Renal cortex interstitium (tissue), 11 donors: ENCODE data around the gene NFATC4. TPM values are rescaled to one million over a fixed set of nuclear protein-coding genes. Genes with fewer than 3 reads are reported as not detected.
"Not testable (repeated sequence)": the region's sequence is repeated elsewhere in the genome, so short reads cannot be mapped to it uniquely, and the experiment has no call there.

Experiments used
- DNase-seq, 11 donors: peaks; one replicate each; pipeline ENCODE4 v3.0.0-alpha.2; 2013; ENCODE audit warnings: low read depth in 9 of 11, low spot score in 4 of 11; ENCODE audit errors: extremely low read depth in 1 of 11
- polyA plus RNA-seq, 3 donors: library from polyadenylated mRNA; unstranded; fragments of 120-200 nt; gene quantifications; one replicate each; pipeline ENCODE4 v1.2.1, GENCODE V29; 2013; ENCODE audit not compliant: insufficient read length in 3 of 3

NFATC4 gene
- polyA plus RNA-seq, 3 donors = 58.4 to 95.5 (median 74.1) TPM

- no peak for DNase-seq
Observed at GRCh38 chr14:24360281-24360680, 7.7 kb upstream of the NFATC4 start.

DNA sequence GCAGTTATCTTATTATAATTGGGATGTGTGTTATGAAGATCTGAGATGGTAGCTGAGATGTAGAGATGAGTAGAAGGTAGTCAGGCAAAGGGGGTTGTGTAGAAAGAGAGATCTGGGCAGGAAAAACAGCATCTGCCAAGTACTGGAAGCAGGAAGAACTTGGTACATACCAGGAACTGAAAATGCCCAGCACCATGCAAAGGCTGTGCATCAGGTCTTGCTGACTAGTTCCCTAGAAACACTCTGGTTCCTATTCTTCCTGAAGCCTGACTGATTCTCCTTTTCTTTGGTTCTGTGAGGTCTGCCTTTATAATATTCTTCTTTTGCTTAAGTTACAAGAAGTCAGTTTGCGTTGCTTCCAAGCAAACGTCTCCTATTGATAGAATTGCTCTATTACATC lies 6.7 kb upstream of the NFATC4 start:
- DNase-seq = no peak

DNA sequence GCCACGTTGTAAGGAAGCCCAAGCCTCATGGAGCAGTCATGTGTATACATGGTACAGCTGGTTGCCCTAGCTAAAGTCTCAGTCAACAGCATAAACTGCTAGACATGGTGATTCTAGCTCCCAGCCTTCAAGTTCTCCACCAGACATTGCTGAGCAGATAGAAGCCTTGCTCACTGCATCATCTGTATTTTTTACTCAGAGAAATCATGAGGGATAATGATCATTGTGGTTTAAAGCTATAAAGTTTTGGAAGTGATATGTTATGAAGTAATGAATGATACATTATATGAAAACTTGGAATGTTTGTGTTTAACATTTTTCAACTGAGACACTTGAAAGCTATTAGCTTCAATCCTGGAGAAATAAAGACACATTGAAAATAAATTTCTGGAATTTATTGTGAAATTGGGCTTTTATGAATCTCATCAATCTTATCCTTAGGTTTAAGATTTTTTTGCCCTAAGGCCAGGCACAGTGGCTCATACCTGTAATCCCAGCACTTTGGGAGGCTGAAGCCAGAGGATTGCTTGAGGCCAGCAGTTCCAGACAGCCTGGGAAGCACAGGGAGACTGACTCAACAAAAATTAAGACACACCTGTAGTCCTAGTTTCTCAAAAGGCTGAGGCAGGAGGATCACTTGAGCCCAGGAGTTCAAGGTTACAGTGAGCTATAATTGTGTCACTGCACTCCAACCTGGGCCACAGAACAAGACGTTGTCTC lies 5.6 kb upstream of the NFATC4 start:
- DNase-seq = no peak

DNA sequence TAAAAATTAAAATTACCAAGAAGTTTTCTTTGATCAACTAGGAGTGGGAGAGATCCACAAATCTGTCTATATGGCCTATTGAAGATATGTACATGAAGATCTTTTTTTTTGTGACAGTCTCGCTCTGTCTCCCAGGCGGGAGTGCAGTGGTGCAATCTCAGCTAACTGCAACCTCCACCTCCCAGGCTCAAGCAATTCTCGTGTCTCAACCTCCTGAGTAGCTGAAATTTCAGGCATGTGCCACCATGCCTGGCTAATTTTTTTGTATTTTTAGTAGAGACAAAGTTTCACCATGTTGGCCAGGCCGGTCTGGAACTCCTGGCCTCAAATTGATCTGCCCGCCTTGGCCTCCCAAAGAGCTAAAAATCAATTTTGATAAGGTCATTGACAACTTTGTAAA lies 4.6 kb upstream of the NFATC4 start:
- no peak for DNase-seq

- DNase-seq = no peak
Observed at GRCh38 chr14:24364841-24365240, 3.1 kb upstream of the NFATC4 start.

DNA sequence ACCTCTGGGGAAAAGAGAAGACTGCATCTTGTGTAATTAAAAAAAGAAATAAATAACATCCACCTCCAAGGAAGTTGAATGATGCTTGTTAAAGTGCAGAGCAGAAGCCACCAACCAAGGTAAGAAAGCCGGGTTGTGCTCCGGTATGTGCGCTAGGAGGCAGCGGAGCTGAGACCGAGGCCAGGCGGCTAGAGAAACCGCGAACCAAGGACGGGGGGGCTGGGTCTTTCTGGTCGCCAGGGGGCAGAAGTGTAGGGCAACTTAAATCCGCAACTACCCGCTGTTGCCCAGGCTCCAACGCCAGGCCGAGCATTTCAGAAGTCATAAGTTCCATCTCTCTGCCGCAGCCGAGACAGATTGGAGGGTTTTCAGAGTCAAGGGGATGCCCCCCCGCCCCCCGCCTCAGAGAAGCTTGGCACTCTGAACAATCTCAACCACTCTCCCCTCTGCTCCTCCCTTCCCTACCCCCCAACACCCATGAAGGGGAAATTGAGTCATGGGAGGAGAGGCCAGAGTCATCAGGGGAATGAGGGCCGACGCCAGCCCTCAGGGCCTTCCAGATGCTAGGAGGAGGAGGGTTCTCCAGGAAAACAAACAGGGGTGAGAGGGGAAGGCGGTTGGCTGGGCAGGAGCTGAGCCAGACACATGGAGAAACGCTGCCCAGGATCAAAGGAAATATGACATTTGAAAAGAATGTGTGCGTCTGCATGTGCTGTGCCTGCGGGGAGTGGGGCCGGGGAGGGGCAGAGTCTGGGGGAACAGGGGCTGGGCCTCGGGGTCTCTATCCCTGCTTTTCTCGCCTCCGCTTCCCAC lies 2.2 kb upstream of the NFATC4 start:
- peak in 10 of 11 donors; percentile 73 to 90 (median 84) for DNase-seq

GRCh38 chr14:24366413-24366720 lies 1.6 kb upstream of the NFATC4 start:
- DNase-seq = peak in 1 of 11 donors; percentile 38

DNA sequence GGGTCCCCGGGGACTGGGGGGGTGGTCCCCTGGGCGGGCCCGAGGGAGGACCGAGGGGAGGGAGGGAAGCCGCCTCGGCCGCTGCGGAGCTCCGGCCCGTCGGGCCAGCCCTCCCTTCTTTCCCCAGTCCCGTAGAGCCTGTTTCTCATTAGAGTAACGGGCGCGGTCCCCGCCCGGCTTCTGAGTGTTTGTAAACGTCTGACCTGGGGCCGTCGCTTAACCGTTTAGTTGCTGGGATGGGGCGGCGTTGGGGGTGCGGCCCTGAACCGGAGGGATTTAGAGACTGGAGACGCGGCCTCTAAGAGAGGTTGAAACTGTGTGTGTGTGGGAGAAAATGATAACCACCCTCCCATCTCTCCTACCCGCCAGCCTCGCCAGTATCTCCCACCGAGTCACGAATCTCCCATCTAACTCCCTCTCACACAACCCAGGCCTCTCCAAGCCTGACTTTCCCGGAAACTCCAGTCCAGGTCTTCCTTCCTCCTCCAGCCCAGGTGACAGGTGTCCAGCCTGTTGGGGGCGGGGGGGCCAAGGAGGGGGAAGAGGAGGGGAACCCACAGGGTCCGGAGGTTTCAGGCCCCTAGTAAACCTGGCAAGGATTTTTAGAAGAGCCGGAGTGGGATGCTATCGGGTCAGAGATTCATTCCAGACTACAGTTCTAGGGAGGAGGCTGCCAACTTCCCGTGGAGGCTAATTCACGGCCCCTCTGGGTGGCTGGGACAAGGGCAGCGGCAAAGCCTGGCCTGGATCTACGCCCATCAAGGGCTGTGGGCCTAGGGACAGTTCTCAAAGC lies 1.1 kb upstream of the NFATC4 start:
- peak; percentile 87 to 98 (median 93) for DNase-seq

- no peak for DNase-seq
Observed at GRCh38 chr14:24368212-24368561, 203 bp downstream of the NFATC4 start.

GRCh38 chr14:24368562-24369252 lies 723 bp downstream of the NFATC4 start:
- DNase-seq = peak in 9 of 11 donors; percentile 60 to 77 (median 73)

DNA sequence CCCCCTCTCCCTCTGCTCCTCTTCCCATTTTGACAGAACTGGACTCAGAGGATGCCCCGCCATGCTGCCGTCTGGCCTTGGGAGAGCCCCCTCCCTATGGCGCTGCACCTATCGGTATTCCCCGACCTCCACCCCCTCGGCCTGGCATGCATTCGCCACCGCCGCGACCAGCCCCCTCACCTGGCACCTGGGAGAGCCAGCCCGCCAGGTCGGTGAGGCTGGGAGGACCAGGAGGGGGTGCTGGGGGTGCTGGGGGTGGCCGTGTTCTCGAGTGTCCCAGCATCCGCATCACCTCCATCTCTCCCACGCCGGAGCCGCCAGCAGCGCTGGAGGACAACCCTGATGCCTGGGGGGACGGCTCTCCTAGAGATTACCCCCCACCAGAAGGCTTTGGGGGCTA lies 1.5 kb downstream of the NFATC4 start:
- DNase-seq = no peak

DNA sequence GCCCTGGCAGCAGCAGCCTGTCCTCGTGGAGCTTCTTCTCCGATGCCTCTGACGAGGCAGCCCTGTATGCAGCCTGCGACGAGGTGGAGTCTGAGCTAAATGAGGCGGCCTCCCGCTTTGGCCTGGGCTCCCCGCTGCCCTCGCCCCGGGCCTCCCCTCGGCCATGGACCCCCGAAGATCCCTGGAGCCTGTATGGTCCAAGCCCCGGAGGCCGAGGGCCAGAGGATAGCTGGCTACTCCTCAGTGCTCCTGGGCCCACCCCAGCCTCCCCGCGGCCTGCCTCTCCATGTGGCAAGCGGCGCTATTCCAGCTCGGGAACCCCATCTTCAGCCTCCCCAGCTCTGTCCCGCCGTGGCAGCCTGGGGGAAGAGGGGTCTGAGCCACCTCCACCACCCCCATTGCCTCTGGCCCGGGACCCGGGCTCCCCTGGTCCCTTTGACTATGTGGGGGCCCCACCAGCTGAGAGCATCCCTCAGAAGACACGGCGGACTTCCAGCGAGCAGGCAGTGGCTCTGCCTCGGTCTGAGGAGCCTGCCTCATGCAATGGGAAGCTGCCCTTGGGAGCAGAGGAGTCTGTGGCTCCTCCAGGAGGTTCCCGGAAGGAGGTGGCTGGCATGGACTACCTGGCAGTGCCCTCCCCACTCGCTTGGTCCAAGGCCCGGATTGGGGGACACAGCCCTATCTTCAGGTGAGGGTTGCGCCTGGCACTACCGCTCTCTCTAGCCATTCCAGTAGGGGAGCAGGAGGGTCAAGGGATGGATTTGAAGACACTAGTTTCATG lies 2.1 kb downstream of the NFATC4 start:
- DNase-seq = no peak

DNA sequence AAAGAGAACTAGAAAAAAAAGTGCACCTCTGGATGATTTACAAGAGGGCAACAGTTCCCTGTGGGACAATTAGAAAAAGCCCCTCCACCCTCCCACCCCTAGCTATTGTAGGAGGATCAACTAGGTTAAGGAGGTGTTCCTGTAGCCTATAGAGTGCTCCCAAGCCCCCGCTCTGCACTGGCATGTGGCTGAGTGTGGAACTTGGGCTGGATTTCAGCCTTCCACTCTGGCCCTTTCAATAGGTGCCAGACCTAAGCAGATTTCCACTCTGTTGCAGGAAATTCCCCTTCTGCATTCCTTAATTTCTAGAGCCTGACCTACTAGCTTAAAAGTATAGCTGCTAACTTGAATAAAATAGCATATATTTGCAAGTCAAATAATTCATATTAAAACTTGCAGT lies 2.8 kb downstream of the NFATC4 start:
- no peak for DNase-seq

DNA sequence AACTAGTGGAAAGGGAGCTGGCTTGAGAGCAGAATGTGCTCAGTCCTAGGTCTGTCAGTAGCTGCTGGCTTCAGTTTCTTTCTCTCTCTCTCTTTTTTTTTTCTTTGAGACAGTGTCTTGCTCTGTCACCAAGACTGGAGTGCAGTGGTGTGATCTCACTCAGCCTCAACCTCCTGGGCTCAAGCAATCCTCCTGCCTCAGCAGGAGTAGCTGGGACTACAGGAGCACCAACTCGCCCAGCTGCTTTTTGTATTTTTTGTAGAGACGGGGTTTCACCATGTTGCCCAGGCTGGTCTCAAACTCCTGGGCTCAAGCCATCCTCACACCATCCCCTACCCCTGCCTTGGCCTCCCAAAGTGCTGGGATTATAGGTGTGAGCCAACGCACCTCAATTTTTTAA lies 3.6 kb downstream of the NFATC4 start:
- not testable (repeated sequence) for DNase-seq

GRCh38 chr14:24372701-24373416 lies 4.9 kb downstream of the NFATC4 start:
- peak in 2 of 11 donors; percentile 43 to 44 for DNase-seq

DNA sequence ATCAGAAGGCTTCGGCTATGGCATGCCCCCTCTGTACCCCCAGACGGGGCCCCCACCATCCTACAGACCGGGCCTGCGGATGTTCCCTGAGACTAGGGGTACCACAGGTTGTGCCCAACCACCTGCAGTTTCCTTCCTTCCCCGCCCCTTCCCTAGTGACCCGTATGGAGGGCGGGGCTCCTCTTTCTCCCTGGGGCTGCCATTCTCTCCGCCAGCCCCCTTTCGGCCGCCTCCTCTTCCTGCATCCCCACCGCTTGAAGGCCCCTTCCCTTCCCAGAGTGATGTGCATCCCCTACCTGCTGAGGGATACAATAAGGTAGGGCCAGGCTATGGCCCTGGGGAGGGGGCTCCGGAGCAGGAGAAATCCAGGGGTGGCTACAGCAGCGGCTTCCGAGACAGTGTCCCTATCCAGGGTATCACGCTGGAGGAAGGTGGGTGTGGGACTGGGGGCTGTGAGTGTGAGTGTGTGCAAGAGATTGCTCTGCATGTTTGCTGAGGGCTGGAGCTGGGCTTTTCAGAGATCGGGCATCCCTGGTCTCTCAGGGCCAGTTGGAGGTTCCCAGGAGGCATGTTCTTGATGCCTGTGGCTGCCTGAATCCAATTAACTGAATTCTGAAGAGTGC lies 8.6 kb downstream of the NFATC4 start:
- DNase-seq = no peak

DNA sequence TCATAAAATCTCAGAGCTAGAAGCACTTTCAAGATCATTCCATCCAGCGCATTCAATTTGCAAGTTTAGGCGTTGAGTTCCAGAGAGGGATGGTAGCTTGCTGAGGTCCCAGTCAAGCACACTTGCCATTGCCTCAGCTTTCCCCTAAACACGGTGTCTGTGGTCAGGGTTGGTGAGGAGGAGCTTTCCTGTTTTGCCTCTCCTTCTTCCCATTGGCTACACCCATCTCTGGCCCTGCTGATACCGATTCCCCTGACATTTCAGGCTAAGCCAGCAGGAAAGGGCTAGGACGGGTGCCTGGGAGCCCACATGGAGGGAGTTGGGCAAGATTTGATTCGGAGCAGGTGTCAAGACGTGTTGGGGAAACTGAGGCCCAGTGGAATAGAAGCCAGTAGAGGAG lies 9.1 kb downstream of the NFATC4 start:
- no peak for DNase-seq

DNA sequence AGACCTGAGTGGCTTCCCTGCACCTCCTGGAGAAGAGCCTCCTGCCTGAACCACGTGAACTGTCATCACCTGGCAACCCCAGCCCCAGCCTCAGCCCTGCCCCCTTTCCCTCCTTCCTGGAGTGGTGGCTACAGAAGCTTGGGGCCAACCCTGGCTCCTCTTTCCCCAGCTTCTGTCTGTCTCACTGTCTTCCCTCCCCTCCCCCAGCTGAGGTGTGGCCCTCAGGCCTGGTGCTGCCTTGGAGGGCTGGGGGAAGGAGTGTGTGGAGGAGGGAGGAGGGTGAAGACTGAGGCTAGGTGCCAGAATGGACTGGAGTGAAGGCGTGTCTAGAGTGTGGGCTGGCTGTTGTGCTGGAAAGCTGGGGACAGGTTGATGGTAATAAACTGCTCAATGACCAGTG lies 9.7 kb downstream of the NFATC4 start:
- no peak for DNase-seq
